DMS53 treated with DMSO at 0.1 percent for 48 hours (cell line): ENCODE results near the gene INSYN1.
"Not testable (repeated sequence)": the region's sequence is repeated elsewhere in the genome, so short reads cannot be mapped to it uniquely, and the experiment has no call there.

Experiments
- DNase-seq: peaks from one replicate; lab custom pipeline; 2025; ENCODE audit not compliant: unreplicated experiment; lab: John Stamatoyannopoulos, UW

The INSYN1 gene

GRCh38 chr15:73714695-73715301 lies 38.4 kb downstream of the INSYN1 start:
- DNase-seq: no peak

- DNase-seq: no peak
These were observed 41.0 kb downstream of the INSYN1 start for GRCh38 chr15:73712107-73712506.

- DNase-seq: no peak
These were observed 41.6 kb downstream of the INSYN1 start for GRCh38 chr15:73711526-73711925.

GRCh38 chr15:73710321-73710720 lies 42.8 kb downstream of the INSYN1 start:
- no peak for DNase-seq

GRCh38 chr15:73709686-73710085 lies 43.5 kb downstream of the INSYN1 start:
- DNase-seq: no peak

- DNase-seq: no peak
These were observed 43.9 kb downstream of the INSYN1 start for GRCh38 chr15:73709241-73709640.

- no peak for DNase-seq
These were observed 44.5 kb downstream of the INSYN1 start for GRCh38 chr15:73708691-73709090.

- peak; percentile 30 for DNase-seq
These were observed 48.1 kb downstream of the INSYN1 start for GRCh38 chr15:73704869-73705645.

- not testable (repeated sequence) for DNase-seq
These were observed 48.8 kb downstream of the INSYN1 start for GRCh38 chr15:73704142-73704868.

GRCh38 chr15:73703601-73704000 lies 49.5 kb downstream of the INSYN1 start:
- DNase-seq: not testable (repeated sequence)

- DNase-seq: not testable (repeated sequence)
These were observed 50.6 kb downstream of the INSYN1 start for GRCh38 chr15:73702311-73703239.

GRCh38 chr15:73700041-73700842 lies 52.9 kb downstream of the INSYN1 start:
- DNase-seq: peak; percentile 64

GRCh38 chr15:73699249-73700040 lies 53.7 kb downstream of the INSYN1 start:
- DNase-seq: no peak

- DNase-seq: no peak
These were observed 56.1 kb downstream of the INSYN1 start for GRCh38 chr15:73697033-73697467.

GRCh38 chr15:73696641-73697001 lies 56.5 kb downstream of the INSYN1 start:
- DNase-seq: no peak

- DNase-seq: no peak
These were observed 57.1 kb downstream of the INSYN1 start for GRCh38 chr15:73695773-73696640.

GRCh38 chr15:73694419-73694818 lies 58.7 kb downstream of the INSYN1 start:
- no peak for DNase-seq

- no peak for DNase-seq
These were observed 61.8 kb downstream of the INSYN1 start for GRCh38 chr15:73691396-73691795.
